Measurements from ENCODE around the gene FARS2. TPM values are rescaled to one million over a fixed set of nuclear protein-coding genes. Genes with fewer than 3 reads are reported as not detected.

The FARS2 gene
- total and polyA plus RNA-seq, 10 donors = 9.0 to 27.4 (median 19.8) TPM

DNA sequence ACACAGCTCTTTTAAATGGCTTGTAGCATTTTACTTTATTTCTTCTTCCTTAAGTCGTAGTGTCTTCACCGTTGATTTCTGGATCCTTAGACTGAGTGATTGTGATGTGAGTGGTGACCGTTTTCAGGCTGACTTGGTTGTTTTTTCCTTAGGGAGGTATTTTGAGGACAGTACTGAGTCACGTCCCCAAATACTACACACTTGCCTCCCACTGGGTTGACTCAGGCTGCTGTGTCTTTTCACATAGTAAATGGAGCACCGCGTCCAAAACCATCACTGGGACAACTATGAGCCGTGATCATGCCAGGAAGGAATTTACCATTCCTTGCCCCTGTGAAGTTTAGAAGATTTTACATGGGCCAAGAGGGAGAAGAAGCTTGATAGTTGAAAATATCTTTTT is 174.1 kb downstream of the FARS2 start:
- 83 to 96% (median 91%) methylated on average over 7 of the region's 7 CpGs for WGBS, 5 donors
- no peak for DNase-seq
- H3K27ac ChIP-seq = no peak overlapping the region
- TF ChIP-seq POLR2AphosphoS5 (IDR thresholded peaks at IDR 0.05) (no peak), POLR2A (IDR thresholded peaks at IDR 0.05) (no peak)
- TF ChIP-seq, protein P1, sequence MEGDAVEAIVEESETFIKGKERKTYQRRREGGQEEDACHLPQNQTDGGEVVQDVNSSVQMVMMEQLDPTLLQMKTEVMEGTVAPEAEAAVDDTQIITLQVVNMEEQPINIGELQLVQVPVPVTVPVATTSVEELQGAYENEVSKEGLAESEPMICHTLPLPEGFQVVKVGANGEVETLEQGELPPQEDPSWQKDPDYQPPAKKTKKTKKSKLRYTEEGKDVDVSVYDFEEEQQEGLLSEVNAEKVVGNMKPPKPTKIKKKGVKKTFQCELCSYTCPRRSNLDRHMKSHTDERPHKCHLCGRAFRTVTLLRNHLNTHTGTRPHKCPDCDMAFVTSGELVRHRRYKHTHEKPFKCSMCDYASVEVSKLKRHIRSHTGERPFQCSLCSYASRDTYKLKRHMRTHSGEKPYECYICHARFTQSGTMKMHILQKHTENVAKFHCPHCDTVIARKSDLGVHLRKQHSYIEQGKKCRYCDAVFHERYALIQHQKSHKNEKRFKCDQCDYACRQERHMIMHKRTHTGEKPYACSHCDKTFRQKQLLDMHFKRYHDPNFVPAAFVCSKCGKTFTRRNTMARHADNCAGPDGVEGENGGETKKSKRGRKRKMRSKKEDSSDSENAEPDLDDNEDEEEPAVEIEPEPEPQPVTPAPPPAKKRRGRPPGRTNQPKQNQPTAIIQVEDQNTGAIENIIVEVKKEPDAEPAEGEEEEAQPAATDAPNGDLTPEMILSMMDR (IDR thresholded peaks at IDR 0.05 in 8 of 11, conservative IDR thresholded peaks at IDR 0.05 in 3 of 11) = no peak
- H3K27me3 ChIP-seq (replicated peaks in 1 of 7) = no peaks in the 10 kb centered on the region
- H3K36me3 ChIP-seq = peaks cover 0 to 54% (median 6%) of the 10 kb centered on the region in 6 donors
- peaks cover 0 to 9% (median 4%) of the 10 kb centered on the region in 6 donors for H3K4me1 ChIP-seq
- intact Hi-C loops (cut with DNase I; ENCODE audit: low total_unique reads) = no loop called here
- peaks cover 0 to 20% (median 12%) of the 10 kb centered on the region in 8 donors for H3K9me3 ChIP-seq
- H3K4me3 ChIP-seq = no peak overlapping the region

DNA sequence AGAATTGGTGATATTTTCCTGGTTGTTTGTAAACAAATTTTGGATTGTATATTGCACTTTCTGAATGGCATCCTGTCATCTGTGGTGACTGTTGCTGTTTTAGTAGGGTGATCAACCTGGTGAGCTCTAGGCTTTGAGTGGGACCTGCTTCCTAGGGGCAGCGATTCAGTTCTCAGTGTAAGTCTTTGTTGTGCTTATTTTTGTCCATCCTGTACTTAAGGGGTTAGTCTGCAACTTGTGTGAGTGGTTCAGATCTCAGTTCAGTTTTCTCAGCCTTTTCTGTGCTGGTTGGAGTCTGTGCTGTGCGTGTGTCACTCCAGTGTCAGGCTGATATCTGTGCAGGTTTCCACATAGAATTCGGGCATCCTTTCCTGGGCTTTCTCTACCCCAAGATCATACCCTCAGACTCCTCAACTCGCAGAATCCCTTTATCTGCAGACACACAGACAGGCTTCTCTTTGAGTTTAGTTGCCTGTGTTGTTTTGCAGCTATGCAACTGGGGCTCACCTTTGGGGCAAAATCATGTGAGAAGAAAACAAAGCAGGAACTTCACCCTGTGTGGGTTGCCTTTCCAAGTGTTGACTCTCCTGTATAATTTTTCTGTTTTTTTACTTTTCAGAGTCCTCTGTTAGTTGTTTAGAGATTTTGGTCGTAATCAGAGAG is 177.7 kb downstream of the FARS2 start:
- Histone ChIP-seq H3K27ac (no peak overlapping the region), H3K4me1 (peaks cover 0 to 20% (median 10%) of the 10 kb centered on the region in 6 donors), H3K27me3 (replicated peaks in 1 of 7) (no peaks in the 10 kb centered on the region), H3K9me3 (peaks cover 0 to 20% (median 12%) of the 10 kb centered on the region in 8 donors), H3K4me3 (no peak overlapping the region), H3K36me3 (peaks cover 0 to 28% (median 0%) of the 10 kb centered on the region in 6 donors)
- WGBS, 5 donors = 81 to 88% (median 83%) methylated on average over 5 of the region's 5 CpGs
- TF ChIP-seq, protein P1 (IDR thresholded peaks at IDR 0.05 in 8 of 11, conservative IDR thresholded peaks at IDR 0.05 in 3 of 11) = no peak
- TF ChIP-seq POLR2AphosphoS5 (IDR thresholded peaks at IDR 0.05) (no peak), POLR2A (IDR thresholded peaks at IDR 0.05) (no peak)
- no peak for DNase-seq
- intact Hi-C loops (cut with DNase I; ENCODE audit: low total_unique reads) = no loop called here

DNA sequence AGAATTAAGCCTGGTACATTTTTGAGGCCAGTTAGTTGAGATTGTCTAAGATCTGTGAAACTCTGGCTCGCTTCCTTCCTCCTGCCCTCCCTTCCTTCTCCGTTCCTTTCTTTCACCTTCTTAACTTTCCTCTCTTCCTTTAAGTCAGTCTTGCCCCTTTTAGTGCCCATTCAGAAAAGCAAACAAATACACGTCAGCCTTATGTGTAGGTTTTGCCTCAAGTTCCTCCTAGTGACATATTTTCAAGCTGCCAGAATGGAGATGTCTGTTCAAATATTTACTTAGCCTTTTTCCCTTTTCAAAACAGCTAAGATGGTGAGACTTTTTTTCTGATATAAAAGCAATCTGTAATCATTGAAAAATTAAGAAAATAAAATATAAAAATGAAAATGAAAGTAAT is 178.4 kb downstream of the FARS2 start:
- no peak for TF ChIP-seq POLR2AphosphoS5 (IDR thresholded peaks at IDR 0.05)
- no peak for TF ChIP-seq POLR2A (IDR thresholded peaks at IDR 0.05)
- TF ChIP-seq, protein P1 (IDR thresholded peaks at IDR 0.05 in 8 of 11, conservative IDR thresholded peaks at IDR 0.05 in 3 of 11) = no peak
- DNase-seq = no peak
- no peak overlapping the region for H3K27ac ChIP-seq
- H3K4me3 ChIP-seq = no peak overlapping the region
- H3K9me3 ChIP-seq = peaks cover 0 to 20% (median 12%) of the 10 kb centered on the region in 8 donors
- H3K36me3 ChIP-seq = peaks cover 0 to 26% (median 0%) of the 10 kb centered on the region in 6 donors
- intact Hi-C loops (cut with DNase I; ENCODE audit: low total_unique reads) = no loop called here
- 51 to 77% (median 63%) methylated on average over 3 of the region's 3 CpGs for WGBS, 5 donors
- no peaks in the 10 kb centered on the region for H3K27me3 ChIP-seq (replicated peaks in 1 of 7)
- H3K4me1 ChIP-seq = peaks cover 0 to 20% (median 10%) of the 10 kb centered on the region in 6 donors

DNA sequence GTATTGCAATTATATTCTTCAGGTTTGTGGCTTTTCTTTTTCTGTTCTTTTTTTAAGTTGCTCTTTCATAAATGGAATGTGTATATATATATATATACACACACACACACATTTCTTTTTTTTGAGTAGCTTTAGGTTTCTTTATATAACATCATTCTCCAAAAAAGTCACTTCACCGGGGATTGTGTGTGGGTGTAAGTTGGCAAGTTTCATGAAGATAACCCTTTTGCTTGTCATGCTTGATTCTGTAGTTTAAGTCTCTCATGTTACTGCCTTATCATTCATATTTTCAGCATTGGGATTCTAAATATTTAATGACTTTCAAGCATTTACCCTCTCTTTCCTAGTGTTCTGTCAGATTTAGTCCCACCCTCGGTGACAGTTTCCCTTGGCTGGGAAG is 181.0 kb downstream of the FARS2 start:
- 86 to 93% (median 92%) methylated on average over 2 of the region's 2 CpGs for WGBS, 5 donors
- TF ChIP-seq POLR2A (IDR thresholded peaks at IDR 0.05) (no peak), POLR2AphosphoS5 (IDR thresholded peaks at IDR 0.05) (no peak)
- TF ChIP-seq, protein P1 (IDR thresholded peaks at IDR 0.05 in 8 of 11, conservative IDR thresholded peaks at IDR 0.05 in 3 of 11) = no peak

More for the DNA sequence above, 181.0 kb downstream of the FARS2 start:
- Histone ChIP-seq H3K4me1 (peaks cover 0 to 20% (median 10%) of the 10 kb centered on the region in 6 donors), H3K36me3 (no peaks in the 10 kb centered on the region), H3K27me3 (replicated peaks in 1 of 7) (no peaks in the 10 kb centered on the region), H3K4me3 (no peak overlapping the region), H3K9me3 (peaks cover 0 to 6% (median 4%) of the 10 kb centered on the region in 8 donors), H3K27ac (no peak overlapping the region)
- intact Hi-C loops (cut with DNase I; ENCODE audit: low total_unique reads) = no loop called here
- no peak for DNase-seq

Measured in spleen (tissue), 11 donors.